DND-41 (cell line): ENCODE results near the gene SDCCAG8.

Experiments
- ATAC-seq: fragments of 200-7000 bp; cut with Tn5 transposase; 3 replicates; pipeline ENCODE4 v1.9.1; 2021; ENCODE audit warnings: low read depth; ENCODE audit not compliant: insufficient read depth
- DNase-seq: peaks from one replicate; pipeline ENCODE4 v3.0.0-alpha.2; 2020
- H2AFZ ChIP-seq: 2 replicates; pipeline ENCODE4 v1.6.0; 2012; ENCODE audit warnings: low read depth, low read length
- H3K27ac ChIP-seq: 2 replicates; pipeline ENCODE4 v1.5.1; 2012; ENCODE audit warnings: low read length, inconsistent platforms
- H3K27me3 ChIP-seq: fragments of 200-600 bp; sonication (generic); 2 replicates; pipeline ENCODE4 v1.6.0; 2012; ENCODE audit warnings: low read length, mild to moderate bottlenecking, inconsistent platforms; ENCODE audit not compliant: insufficient read depth, poor library complexity
- H3K36me3 ChIP-seq: 2 replicates; pipeline ENCODE4 v1.5.1; 2012; ENCODE audit warnings: low read length, inconsistent platforms; ENCODE audit not compliant: insufficient read depth
- H3K4me1 ChIP-seq: 2 replicates; pipeline ENCODE4 v1.5.1; 2012; ENCODE audit warnings: mild to moderate bottlenecking, low read length; ENCODE audit not compliant: insufficient read depth
- H3K4me2 ChIP-seq: 2 replicates; pipeline ENCODE4 v1.6.0; 2012; ENCODE audit warnings: mild to moderate bottlenecking, moderate library complexity, low read length, inconsistent platforms; ENCODE audit not compliant: insufficient read depth
- H3K4me3 ChIP-seq, 2 experiments: fragments of 200-600 bp in 1 of 2; shearing (Covaris generic) in 1 of 2; 2 replicates each; pipeline ENCODE4 v1.5.1; 2012 to 2016; ENCODE audit warnings: inconsistent platforms in 2 of 2, low read length in 2 of 2, mild to moderate bottlenecking in 2 of 2, low read depth in 1 of 2, moderate library complexity in 1 of 2
- H3K79me2 ChIP-seq: 2 replicates; pipeline ENCODE4 v1.6.0; 2012; ENCODE audit warnings: low read length, inconsistent platforms; ENCODE audit not compliant: insufficient read depth
- H3K9ac ChIP-seq: 2 replicates; pipeline ENCODE4 v1.6.0; 2012; ENCODE audit warnings: low read depth, mild to moderate bottlenecking, inconsistent platforms, low read length, moderate library complexity
- H3K9me3 ChIP-seq: 2 replicates; pipeline ENCODE4 v1.5.1; 2012; ENCODE audit warnings: low read length, moderate library complexity, mild to moderate bottlenecking, inconsistent platforms; ENCODE audit not compliant: insufficient read depth, severe bottlenecking
- H4K20me1 ChIP-seq: 2 replicates; pipeline ENCODE4 v1.6.0; 2012; ENCODE audit warnings: low read length; ENCODE audit not compliant: insufficient read depth
- CTCF ChIP-seq: IDR thresholded peaks from 2 replicates; pipeline ENCODE4 v1.5.1; 2012; ENCODE audit warnings: borderline replicate concordance, low read length, moderate library complexity, mild to moderate bottlenecking; ENCODE audit not compliant: poor library complexity, severe bottlenecking; ENCODE audit errors: extremely low read depth
- EZH2 ChIP-seq: IDR thresholded peaks from 3 replicates; pipeline ENCODE4 v1.6.1; 2012; ENCODE audit warnings: borderline replicate concordance, low read depth, mild to moderate bottlenecking, moderate library complexity, low read length, inconsistent platforms; ENCODE audit not compliant: severe bottlenecking

Gene SDCCAG8

GRCh38 chr1:243293941-243294722 is 38.3 kb downstream of the SDCCAG8 start:
- H3K27ac ChIP-seq, result no peak overlapping the region
- H3K36me3 ChIP-seq, result peaks cover 45% of the 10 kb centered on the region
- no peak overlapping the region for H3K9ac ChIP-seq
- no peak overlapping the region for H3K4me3 ChIP-seq
- H3K79me2 ChIP-seq, result no peaks in the 10 kb centered on the region
- H3K9me3 ChIP-seq, result peaks cover 4% of the 10 kb centered on the region
- H3K4me1 ChIP-seq, result no peaks in the 10 kb centered on the region
- no peaks in the 10 kb centered on the region for H4K20me1 ChIP-seq
- no peak overlapping the region for H2AFZ ChIP-seq
- no peak overlapping the region for H3K4me2 ChIP-seq
- no peaks in the 10 kb centered on the region for H3K27me3 ChIP-seq
- DNase-seq, result no peak
- no peak for TF ChIP-seq CTCF
- no peak for TF ChIP-seq EZH2
- no peak for ATAC-seq

DNA sequence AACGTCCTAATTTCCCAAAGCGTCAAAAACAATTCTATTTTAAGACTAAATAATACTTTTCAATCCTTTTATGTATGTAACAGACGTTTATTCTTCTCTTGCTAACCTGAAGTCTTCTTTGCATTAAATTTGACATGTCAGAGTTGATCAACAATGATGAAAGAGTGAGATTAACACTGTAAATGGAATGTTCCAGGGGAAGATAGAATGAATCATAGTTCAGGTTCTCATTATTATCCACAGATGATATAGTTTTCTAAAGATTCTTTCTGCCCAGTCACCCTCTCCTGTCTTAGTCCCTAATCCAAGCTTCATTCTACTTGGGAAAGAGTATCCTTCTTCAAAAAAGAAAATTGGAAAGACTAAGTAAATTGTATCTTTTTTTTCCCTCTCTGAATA is 38.9 kb downstream of the SDCCAG8 start:
- no peaks in the 10 kb centered on the region for H3K27me3 ChIP-seq
- H3K9ac ChIP-seq, result no peak overlapping the region
- no peaks in the 10 kb centered on the region for H4K20me1 ChIP-seq
- H3K79me2 ChIP-seq, result no peaks in the 10 kb centered on the region
- H3K36me3 ChIP-seq, result peaks cover 44% of the 10 kb centered on the region; the same call in 1 of the 2 replicates
- no peak overlapping the region for H3K4me2 ChIP-seq
- H3K27ac ChIP-seq, result no peak overlapping the region
- no peak overlapping the region for H3K4me3 ChIP-seq
- no peaks in the 10 kb centered on the region for H3K4me1 ChIP-seq
- no peak for DNase-seq
- no peak for ATAC-seq
- no peak for TF ChIP-seq EZH2
- no peak for TF ChIP-seq CTCF
- H2AFZ ChIP-seq, result no peak overlapping the region
- peaks cover 4% of the 10 kb centered on the region for H3K9me3 ChIP-seq

GRCh38 chr1:243299069-243299468 is 43.2 kb downstream of the SDCCAG8 start:
- Histone ChIP-seq H4K20me1 (no peaks in the 10 kb centered on the region), H3K27me3 (no peaks in the 10 kb centered on the region), H3K79me2 (no peaks in the 10 kb centered on the region), H3K4me2 (no peak overlapping the region), H3K4me1 (no peaks in the 10 kb centered on the region), H3K9ac (no peak overlapping the region), H3K27ac (no peak overlapping the region), H3K36me3 (peaks cover 19% of the 10 kb centered on the region; the same call in 1 of the 2 replicates), H3K4me3 (no peak overlapping the region), H3K9me3 (peaks cover 7% of the 10 kb centered on the region), H2AFZ (no peak overlapping the region)
- ATAC-seq (no peak), DNase-seq (no peak)
- TF ChIP-seq EZH2, result no peak
- TF ChIP-seq CTCF, result no peak
